GM12873 (cell line): ENCODE measurements around the gene GSG1L.

Experiments used
- TF ChIP-seq, protein P1 (sequence below): IDR thresholded peaks from 2 replicates; pipeline ENCODE4 v1.5.1; 2012; ENCODE audit warnings: low read depth, mild to moderate bottlenecking, moderate library complexity, low read length, control low read depth; ENCODE audit not compliant: insufficient read depth; ENCODE audit errors: missing control alignments

Gene GSG1L

DNA sequence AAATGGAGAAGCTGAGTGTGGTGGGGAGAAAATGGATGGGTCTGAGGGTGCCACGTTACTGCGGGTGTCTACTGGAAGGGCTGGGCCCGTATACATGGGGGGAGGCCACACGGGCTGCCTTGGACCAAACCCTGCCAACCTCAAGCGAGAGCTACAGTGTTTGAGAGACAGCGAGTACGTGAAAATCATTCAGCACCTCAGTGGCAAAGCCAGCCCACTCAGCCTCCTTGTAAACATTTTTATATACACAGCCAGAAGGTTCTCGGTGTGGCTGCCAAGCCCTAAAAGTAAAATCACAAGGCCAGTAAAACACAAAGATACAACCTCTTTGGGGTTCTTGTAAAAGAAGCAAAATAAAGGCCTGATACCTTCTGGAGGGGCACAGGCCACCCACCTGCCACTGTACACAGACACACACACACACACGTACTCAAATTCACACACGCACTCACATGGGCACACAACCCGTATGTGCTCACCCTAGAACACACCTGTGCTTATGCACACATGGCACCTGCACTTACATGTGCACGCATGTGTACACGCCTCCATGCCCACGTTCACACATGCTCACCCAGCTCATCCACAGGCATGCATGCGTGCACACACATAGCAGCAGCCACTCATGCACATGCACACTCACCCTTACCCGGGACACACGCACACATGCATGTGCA is 102.8 kb downstream of the GSG1L start:
- TF ChIP-seq, protein P1, sequence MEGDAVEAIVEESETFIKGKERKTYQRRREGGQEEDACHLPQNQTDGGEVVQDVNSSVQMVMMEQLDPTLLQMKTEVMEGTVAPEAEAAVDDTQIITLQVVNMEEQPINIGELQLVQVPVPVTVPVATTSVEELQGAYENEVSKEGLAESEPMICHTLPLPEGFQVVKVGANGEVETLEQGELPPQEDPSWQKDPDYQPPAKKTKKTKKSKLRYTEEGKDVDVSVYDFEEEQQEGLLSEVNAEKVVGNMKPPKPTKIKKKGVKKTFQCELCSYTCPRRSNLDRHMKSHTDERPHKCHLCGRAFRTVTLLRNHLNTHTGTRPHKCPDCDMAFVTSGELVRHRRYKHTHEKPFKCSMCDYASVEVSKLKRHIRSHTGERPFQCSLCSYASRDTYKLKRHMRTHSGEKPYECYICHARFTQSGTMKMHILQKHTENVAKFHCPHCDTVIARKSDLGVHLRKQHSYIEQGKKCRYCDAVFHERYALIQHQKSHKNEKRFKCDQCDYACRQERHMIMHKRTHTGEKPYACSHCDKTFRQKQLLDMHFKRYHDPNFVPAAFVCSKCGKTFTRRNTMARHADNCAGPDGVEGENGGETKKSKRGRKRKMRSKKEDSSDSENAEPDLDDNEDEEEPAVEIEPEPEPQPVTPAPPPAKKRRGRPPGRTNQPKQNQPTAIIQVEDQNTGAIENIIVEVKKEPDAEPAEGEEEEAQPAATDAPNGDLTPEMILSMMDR, result no peak

DNA sequence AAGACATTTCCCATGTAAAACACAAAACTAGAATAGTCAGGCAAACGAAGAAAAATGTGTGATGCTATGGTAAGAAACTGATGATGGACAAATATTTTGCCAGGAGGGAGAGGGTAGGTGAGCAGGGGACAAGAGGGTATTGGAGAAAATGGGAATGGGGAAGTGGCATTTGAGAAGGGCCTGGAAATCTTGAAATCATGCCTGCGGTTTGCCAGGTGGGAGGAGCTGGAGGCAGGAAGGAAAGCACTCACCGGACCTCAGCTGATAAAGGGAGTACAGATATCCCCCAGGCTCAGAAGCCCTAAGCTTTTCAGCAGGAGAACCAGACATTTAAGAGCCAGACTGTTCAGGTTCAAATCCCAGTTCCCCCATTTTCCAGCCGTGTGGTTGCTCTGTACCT is 103.6 kb downstream of the GSG1L start:
- TF ChIP-seq, protein P1, result no peak

DNA sequence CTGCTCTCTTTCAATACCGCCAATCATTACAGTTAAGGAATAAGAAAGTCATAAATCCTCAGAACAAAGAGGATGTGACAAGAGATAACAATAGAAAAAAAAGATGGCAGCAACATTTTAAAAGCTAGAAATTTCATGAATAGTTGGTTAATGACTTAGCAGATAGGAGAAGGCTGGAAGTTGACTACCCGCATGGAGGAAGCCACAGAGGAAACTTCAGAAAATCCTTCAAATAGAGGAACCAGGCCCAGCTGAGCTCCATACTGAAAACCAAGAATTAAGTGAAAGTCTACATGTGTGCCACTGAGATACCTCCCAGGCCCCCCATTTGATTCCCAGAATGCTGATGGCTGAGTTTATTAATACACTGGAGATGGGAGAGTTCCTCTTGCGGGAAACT is 109.3 kb downstream of the GSG1L start:
- TF ChIP-seq, protein P1, result no peak

DNA sequence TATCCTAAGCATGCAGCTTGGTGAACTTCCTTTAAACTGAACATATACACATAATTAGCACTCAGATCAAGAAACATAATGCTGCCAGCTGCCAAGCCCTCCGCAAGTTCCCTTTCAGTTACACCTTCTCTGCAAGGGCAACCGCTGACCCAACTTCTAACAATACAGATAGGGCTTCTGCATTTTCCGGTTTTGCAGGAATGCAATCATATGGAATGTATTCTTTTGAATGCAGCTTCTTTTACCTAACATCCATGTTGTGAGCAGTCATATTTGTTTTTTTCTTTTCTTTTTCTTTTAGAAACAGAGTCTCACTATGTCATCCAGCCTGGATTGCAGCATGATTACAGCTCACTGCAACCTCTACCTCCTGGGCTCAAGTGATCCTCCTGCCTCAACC is 110.7 kb downstream of the GSG1L start:
- TF ChIP-seq, protein P1, result no peak

DNA sequence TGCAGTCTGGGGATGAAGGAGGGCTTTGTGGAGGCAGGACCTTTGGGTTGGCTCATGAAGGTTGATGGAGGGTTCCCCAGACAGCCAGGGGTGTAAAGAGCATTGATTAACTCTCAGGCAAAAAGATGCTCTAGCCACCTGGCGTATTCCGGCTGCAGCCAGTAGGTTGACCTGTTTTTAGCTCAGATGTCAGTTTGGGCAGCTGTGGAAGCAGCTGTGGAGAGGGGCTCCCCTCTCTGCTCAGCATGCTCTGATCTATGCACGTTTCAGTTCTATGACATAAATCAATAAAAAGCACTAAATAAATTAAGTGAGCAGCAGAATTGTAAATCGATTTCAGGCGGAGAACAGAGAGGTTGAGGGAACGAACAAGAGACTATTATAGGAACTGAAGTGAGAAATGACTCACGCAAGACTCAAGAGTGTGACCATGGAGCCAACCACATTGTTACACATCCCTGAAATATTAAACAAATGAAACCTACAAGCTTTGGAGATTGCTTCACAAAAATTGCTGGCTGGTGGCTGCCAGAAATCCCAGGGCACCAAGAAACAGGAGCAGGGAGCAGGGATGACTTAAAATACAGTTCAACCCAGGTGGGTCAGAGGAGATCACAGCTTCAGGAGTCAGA is 111.9 kb downstream of the GSG1L start:
- TF ChIP-seq, protein P1, result no peak

DNA sequence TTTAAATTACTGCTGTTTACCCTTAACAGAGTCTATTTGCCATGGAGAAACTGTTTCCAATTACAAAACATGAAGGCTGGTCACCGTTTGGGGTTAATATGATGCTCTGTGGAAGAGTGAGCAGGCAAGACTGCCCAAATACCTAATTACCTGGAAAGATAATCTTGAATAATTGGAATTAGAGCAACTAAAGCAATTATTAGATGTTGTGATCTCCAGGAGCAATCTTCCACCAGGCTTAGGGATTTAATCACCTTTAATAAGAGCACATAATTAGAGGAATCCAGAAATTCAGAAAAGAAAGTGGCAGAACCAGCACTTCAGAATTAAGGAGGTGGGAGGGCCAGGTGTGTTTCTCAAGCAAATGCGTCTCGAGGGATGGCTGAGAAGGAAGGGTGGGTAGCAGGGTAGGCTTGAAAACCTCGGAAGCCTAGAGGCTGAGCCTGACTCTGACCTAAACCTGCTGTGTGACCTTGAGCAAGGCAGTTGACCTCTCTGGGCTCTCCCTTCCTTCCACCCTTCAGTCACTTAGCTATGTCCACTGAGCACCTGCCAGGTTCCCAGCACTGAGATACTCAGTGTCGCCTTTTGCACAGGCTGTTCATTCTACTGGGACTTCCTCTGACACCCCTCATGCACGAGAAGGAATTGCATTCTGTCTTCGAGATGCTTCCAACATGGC is 113.2 kb downstream of the GSG1L start:
- TF ChIP-seq, protein P1, result no peak

DNA sequence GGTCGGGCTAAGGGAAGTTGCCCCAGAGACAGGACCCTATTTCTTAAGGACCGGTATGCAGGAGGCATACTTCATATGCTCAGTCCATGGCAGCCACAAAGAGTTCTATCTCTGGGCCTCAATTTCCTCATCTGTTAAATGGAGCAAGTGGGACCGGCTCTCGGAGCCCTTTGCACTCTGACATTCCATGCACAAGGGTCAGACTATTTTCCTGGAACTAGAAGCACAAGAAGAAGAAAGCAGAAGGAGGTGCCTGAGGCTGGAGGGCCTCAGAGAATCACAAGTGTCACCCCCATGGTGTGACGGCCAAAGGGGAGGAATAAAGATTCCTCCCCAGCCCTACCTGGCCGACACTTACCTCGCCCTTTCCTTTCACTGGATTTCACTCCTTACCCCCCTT is 115.8 kb downstream of the GSG1L start:
- TF ChIP-seq, protein P1, result no peak
